Vagina (tissue), 2 donors: Measurements from ENCODE around the gene TNS1.

ENCODE experiments used
- CTCF ChIP-seq, 3 experiments: fragments of 450-650 bp in 2 of 3; fragments of 200-600 bp in 1 of 3; sonication (generic) in 1 of 3; IDR thresholded peaks; one replicate each; pipeline ENCODE4 v1.5.1; 2017 to 2019; ENCODE audit warnings: antibody characterized with exemption in 3 of 3, mild to moderate bottlenecking in 2 of 3, moderate library complexity in 2 of 3
- POLR2A ChIP-seq, 2 donors: fragments of 450-650 bp; IDR thresholded peaks; one replicate each; pipeline ENCODE4 v1.6.1; 2017; ENCODE audit warnings: antibody characterized with exemption in 2 of 2, mild to moderate bottlenecking in 2 of 2, moderate library complexity in 2 of 2
- POLR2AphosphoS5 ChIP-seq, 2 donors: sonication (generic); formaldehyde crosslinking; IDR thresholded peaks; one replicate each; pipeline ENCODE4 v1.9.0; 2017; ENCODE audit warnings: antibody characterized with exemption in 2 of 2, mild to moderate bottlenecking in 2 of 2, low read depth in 1 of 2; ENCODE audit not compliant: insufficient read depth in 1 of 2

GRCh38 chr2:217825469-217826235, 177.1 kb downstream of the TNS1 start:
- TF ChIP-seq POLR2AphosphoS5 (IDR thresholded peaks at IDR 0.05; ENCODE audit: insufficient read depth in 1 of 2, low read depth in 1 of 2) (no peak), CTCF (IDR thresholded peaks at IDR 0.05) (no peak), POLR2A (IDR thresholded peaks at IDR 0.05) (no peak)
